HepG2 (cell line): ENCODE results near the gene SERAC1.

Experiments used
- CHD4 ChIP-seq: fragments of 200-600 bp; sonication (generic); IDR thresholded peaks from 2 replicates; pipeline ENCODE4 v1.7.0; 2017; ENCODE audit warnings: mild to moderate bottlenecking, low read length, borderline replicate concordance
- POLR2A ChIP-seq, 2 experiments: IDR thresholded peaks; 2 replicates each; pipeline ENCODE4 v1.6.1; 2011; ENCODE audit warnings: low read depth in 2 of 2, low read length in 2 of 2, mild to moderate bottlenecking in 1 of 2, moderate library complexity in 1 of 2; ENCODE audit not compliant: insufficient read depth in 1 of 2
- ZNF546 ChIP-seq: sonication (generic); formaldehyde crosslinking; conservative IDR thresholded peaks from 2 replicates; pipeline ENCODE4 v1.8.1; 2023; ENCODE audit warnings: mild to moderate bottlenecking, missing genetic modification reagents
- TF ChIP-seq, protein P1 (sequence below): sonication (generic); formaldehyde crosslinking; IDR thresholded peaks from 2 replicates; pipeline ENCODE4 v1.8.1; 2023; ENCODE audit warnings: mild to moderate bottlenecking, inconsistent platforms, moderate library complexity, missing genetic modification reagents, borderline replicate concordance
- TF ChIP-seq, protein P2 (sequence below): sonication (generic); formaldehyde crosslinking; IDR thresholded peaks from 2 replicates; pipeline ENCODE4 v1.4.0; 2020; ENCODE audit warnings: low read depth, mild to moderate bottlenecking, missing genetic modification reagents

DNA sequence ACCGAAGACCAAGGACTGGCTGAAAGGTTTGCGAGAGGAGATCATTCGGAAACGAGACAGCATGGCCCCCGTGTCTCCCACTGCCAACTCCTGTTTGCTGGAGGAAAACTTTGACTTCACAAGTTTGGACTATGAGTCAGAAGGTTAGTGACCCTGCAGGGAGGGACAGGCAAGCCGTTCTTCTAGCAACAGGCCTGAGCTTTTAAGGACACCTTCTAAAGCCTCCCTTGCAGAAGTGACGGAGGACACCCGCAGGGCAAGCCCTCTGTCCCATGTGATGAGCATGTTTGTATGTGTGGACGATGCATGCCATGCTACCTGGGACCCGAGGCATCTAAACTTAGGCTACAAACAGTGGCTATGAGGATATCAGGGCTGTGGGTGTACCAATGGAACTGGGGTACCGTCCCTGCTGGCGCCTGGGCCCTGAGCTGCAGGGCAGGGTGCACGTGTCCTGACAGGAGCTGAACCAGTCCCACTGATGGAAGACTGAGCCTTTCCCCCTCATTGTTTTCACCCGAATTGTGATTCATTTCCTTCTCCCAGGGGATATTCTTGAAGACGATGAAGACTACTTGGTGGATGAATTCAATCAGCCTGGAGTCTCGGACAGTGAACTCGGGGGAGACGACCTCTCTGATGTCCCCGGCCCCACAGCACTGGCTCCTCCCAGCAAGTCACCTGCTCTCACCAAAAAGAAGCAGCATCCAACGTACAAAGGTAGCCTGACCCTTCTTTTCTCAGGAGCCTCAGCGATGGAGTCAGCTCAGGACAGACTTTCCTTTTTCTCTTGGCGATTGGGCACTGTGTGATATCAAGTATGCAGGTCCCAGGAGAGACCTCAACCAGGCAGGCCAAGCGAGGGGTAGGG lies 84.4 kb downstream of the SERAC1 start:
- TF ChIP-seq CHD4 = no peak
- no peak for TF ChIP-seq POLR2A (IDR thresholded peaks at IDR 0.05; ENCODE audit: insufficient read depth in 1 of 2, low read depth in 2 of 2, low read length in 2 of 2)
- TF ChIP-seq, protein P1, sequence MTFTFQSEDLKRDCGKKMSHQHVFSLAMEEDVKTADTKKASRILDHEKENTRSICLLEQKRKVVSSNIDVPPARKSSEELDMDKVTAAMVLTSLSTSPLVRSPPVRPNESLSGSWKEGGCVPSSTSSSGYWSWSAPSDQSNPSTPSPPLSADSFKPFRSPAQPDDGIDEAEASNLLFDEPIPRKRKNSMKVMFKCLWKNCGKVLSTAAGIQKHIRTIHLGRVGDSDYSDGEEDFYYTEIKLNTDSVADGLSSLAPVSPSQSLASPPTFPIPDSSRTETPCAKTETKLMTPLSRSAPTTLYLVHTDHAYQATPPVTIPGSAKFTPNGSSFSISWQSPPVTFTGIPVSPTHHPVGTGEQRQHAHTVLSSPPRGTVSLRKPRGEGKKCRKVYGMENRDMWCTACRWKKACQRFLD = no peak
- TF ChIP-seq, protein P2, sequence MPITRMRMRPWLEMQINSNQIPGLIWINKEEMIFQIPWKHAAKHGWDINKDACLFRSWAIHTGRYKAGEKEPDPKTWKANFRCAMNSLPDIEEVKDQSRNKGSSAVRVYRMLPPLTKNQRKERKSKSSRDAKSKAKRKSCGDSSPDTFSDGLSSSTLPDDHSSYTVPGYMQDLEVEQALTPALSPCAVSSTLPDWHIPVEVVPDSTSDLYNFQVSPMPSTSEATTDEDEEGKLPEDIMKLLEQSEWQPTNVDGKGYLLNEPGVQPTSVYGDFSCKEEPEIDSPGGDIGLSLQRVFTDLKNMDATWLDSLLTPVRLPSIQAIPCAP (CRISPR knock-in tag) = no peak
- TF ChIP-seq ZNF546 (CRISPR knock-in tag) = no peak
